Loucy (cell line): Measurements from ENCODE around the gene ZKSCAN3.
"Not testable (repeated sequence)": the region's sequence is repeated elsewhere in the genome, so short reads cannot be mapped to it uniquely, and the experiment has no call there.

Source experiments
- H2AFZ ChIP-seq: fragments of 200-600 bp; sonication (generic); 2 replicates; pipeline ENCODE4 v1.6.0; 2016; ENCODE audit warnings: antibody characterized with exemption, mild to moderate bottlenecking, low read length, moderate library complexity
- H3F3A ChIP-seq: fragments of 200-600 bp; 2 replicates; pipeline ENCODE4 v1.6.0; 2016; ENCODE audit warnings: antibody characterized with exemption, low read depth, mild to moderate bottlenecking
- H3K27me3 ChIP-seq: fragments of 200-600 bp; sonication (generic); 2 replicates; pipeline ENCODE4 v1.6.1; 2014; ENCODE audit warnings: low read length, mild to moderate bottlenecking; ENCODE audit not compliant: insufficient read depth, poor library complexity, severe bottlenecking
- H3K36me3 ChIP-seq: fragments of 200-600 bp; sonication (generic); 2 replicates; pipeline ENCODE4 v1.6.1; 2016; ENCODE audit warnings: low read length; ENCODE audit not compliant: insufficient read depth
- H3K4me1 ChIP-seq: fragments of 200-600 bp; sonication (generic); 2 replicates; pipeline ENCODE4 v1.5.1; 2014; ENCODE audit warnings: low read length, mild to moderate bottlenecking; ENCODE audit not compliant: insufficient read depth, poor library complexity, severe bottlenecking
- H3K4me2 ChIP-seq: fragments of 200-600 bp; sonication (generic); 2 replicates; pipeline ENCODE4 v1.6.0; 2014; ENCODE audit warnings: antibody characterized with exemption, low read length, low read depth, mild to moderate bottlenecking; ENCODE audit not compliant: poor library complexity, severe bottlenecking
- H3K4me3 ChIP-seq: fragments of 200-600 bp; sonication (generic); 2 replicates; pipeline ENCODE4 v1.5.1; 2014; ENCODE audit warnings: low read length, mild to moderate bottlenecking, mixed read lengths; ENCODE audit not compliant: poor library complexity, severe bottlenecking
- H3K79me2 ChIP-seq: fragments of 200-600 bp; sonication (generic); 2 replicates; pipeline ENCODE4 v1.6.1; 2014; ENCODE audit warnings: low read length; ENCODE audit not compliant: insufficient read depth
- H3K9ac ChIP-seq: fragments of 200-600 bp; sonication (generic); 2 replicates; pipeline ENCODE4 v1.6.0; 2014; ENCODE audit warnings: mild to moderate bottlenecking, low read depth, low read length, moderate library complexity; ENCODE audit not compliant: poor library complexity, severe bottlenecking
- H3K9me2 ChIP-seq: fragments of 200-600 bp; sonication (generic); replicated peaks from 2 replicates; pipeline ENCODE4 v1.6.1; 2016; ENCODE audit warnings: low read depth, low read length, mixed read lengths
- H3K9me3 ChIP-seq: fragments of 200-600 bp; sonication (generic); 2 replicates; pipeline ENCODE4 v1.6.1; 2014; ENCODE audit warnings: mild to moderate bottlenecking, antibody characterized with exemption, low read length, low read depth; ENCODE audit not compliant: insufficient read depth
- H4K20me1 ChIP-seq: fragments of 200-600 bp; sonication (generic); 2 replicates; pipeline ENCODE4 v1.6.0; 2014; ENCODE audit warnings: antibody characterized with exemption, low read length, mild to moderate bottlenecking; ENCODE audit not compliant: insufficient read depth, poor library complexity, severe bottlenecking
- CTCF ChIP-seq: fragments of 200-600 bp; sonication (generic); conservative IDR thresholded peaks from 2 replicates; pipeline ENCODE4 v1.5.1; 2014; ENCODE audit warnings: mild to moderate bottlenecking, antibody characterized with exemption, low read length
- EZH2phosphoT487 ChIP-seq: fragments of 200-600 bp; IDR thresholded peaks from 2 replicates; pipeline ENCODE4 v1.6.1; 2018; ENCODE audit warnings: antibody characterized with exemption, mild to moderate bottlenecking, moderate library complexity, borderline replicate concordance

ZKSCAN3 gene

DNA sequence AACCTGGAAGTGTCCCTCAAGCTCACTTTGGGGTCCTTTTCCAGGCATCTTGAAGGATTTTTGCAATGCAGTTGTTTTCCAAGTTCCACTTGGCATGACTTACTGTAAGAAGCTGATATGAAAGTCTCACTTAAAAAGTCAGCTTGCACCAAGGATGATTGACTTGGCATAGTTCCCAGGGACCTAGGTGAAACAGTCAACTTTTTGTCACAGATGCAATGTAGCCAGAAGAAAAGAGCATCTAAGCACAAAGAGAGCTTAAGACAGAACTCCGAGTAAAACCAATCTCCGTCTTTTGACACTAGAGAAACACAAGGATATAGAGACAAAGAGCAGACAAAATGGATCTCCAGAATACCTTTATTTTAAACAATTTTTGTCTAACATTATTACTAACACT, 52.5 kb downstream of the ZKSCAN3 start:
- Histone ChIP-seq H3K9me2 (no peaks in the 10 kb centered on the region; the same call in 1 of the 2 replicates), H3K79me2 (no peaks in the 10 kb centered on the region)

DNA sequence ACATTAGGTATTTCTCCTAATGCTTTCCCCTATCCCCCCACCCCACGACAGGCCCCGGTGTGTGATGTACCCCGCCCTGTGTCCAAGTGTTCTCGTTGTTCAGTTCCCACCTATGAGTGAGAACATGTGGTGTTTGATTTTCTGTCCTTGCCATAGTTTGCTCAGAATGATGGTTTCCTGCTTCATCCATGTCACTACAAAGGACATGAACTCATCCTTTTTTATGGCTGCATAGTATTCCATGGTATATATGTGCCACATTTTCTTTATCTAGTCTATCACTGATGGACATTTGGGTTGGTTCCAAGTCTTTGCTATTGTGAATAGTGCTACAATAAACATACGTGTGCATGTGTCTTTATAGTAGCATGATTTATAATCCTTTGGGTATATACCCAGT, 54.2 kb downstream of the ZKSCAN3 start:
- not testable (repeated sequence) for H3K4me2 ChIP-seq, H3K4me3 ChIP-seq, H3K9me2 ChIP-seq

More for the DNA sequence above, 52.5 kb downstream of the ZKSCAN3 start:
- Histone ChIP-seq H3K4me2 (no peak overlapping the region), H3K27me3 (no peaks in the 10 kb centered on the region), H3F3A (no peaks in the 10 kb centered on the region), H4K20me1 (no peaks in the 10 kb centered on the region), H2AFZ (no peak overlapping the region), H3K9ac (no peak overlapping the region), H3K4me3 (no peak overlapping the region), H3K36me3 (no peaks in the 10 kb centered on the region), H3K9me3 (no peaks in the 10 kb centered on the region), H3K4me1 (no peaks in the 10 kb centered on the region)
- no peak for TF ChIP-seq CTCF
- no peak for TF ChIP-seq EZH2phosphoT487

DNA sequence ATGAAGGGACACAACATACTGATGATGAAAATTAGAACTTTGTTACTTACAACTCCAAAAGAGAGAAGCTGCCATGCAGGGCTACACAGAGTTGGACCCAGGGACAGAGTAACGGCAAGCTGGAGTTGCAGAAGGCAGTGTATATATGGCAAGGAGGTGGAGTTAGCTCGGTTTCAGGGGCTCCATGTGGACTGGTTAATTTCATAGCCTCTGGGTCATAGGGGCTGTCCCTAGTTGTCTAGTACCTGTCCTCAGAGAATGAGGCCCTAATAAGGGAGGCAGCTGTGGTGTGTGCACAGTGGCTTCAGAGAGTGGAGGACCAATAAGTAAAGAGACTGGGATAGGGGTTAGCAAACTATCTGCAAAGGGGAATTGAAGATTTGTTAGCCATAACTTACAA, 57.7 kb downstream of the ZKSCAN3 start:
- Histone ChIP-seq H3K79me2 (no peaks in the 10 kb centered on the region), H3K36me3 (no peaks in the 10 kb centered on the region), H2AFZ (no peak overlapping the region), H3F3A (no peaks in the 10 kb centered on the region), H4K20me1 (no peaks in the 10 kb centered on the region), H3K9ac (no peak overlapping the region), H3K4me2 (no peak overlapping the region), H3K9me2 (no peaks in the 10 kb centered on the region), H3K27me3 (no peaks in the 10 kb centered on the region), H3K4me1 (no peaks in the 10 kb centered on the region), H3K9me3 (no peaks in the 10 kb centered on the region), H3K4me3 (no peak overlapping the region)
- no peak for TF ChIP-seq EZH2phosphoT487
- no peak for TF ChIP-seq CTCF

More for the DNA sequence above, 54.2 kb downstream of the ZKSCAN3 start:
- H3K4me1 ChIP-seq, H3K27me3 ChIP-seq, H3K9me3 ChIP-seq, H3K79me2 ChIP-seq, H3K36me3 ChIP-seq, H2AFZ ChIP-seq, H3F3A ChIP-seq, H3K9ac ChIP-seq, H4K20me1 ChIP-seq: not testable (repeated sequence)

DNA sequence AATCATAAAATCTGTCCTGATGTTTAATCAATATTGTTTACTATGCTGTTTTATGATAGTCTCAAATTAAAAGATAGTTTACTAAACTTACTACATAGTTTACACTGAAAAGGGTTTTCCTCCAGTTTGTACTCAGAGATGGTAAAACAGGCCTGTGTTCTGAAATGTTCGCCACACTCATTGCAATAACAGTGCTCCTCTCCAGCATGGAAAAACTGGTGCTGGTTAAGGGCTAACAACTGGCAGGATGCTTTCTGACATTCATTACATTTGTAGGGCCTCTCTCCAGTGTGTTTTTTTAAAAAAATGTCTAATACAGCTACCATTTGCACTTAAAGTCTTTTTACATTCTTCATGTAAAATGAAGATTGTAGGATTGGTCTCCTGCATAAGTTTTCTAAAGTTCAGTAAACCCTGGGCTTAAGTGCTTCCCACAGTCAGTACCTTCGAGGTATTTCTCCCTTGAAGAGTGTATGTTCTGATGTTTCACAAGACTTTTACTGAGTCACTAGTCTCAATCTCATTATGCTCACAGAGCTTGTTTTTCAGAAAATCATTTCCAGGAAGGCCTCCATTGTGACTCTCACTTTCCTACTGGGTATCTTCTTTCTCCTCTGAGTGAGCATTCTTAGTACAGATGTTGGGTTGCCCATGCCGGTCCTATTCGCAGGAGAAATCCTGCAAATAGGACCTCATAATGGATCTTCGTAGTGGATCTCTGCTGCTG, 58.5 kb downstream of the ZKSCAN3 start:
- TF ChIP-seq CTCF (no peak), EZH2phosphoT487 (no peak)
- Histone ChIP-seq H3K9me2 (no peaks in the 10 kb centered on the region), H3F3A (no peaks in the 10 kb centered on the region), H3K9me3 (no peaks in the 10 kb centered on the region), H3K4me1 (no peaks in the 10 kb centered on the region), H4K20me1 (no peaks in the 10 kb centered on the region), H2AFZ (no peak overlapping the region), H3K27me3 (no peaks in the 10 kb centered on the region), H3K36me3 (no peaks in the 10 kb centered on the region), H3K9ac (no peak overlapping the region), H3K4me2 (no peak overlapping the region), H3K4me3 (no peak overlapping the region), H3K79me2 (no peaks in the 10 kb centered on the region)
